ENCODE data around the gene RFFL. TPM values are rescaled to one million over a fixed set of nuclear protein-coding genes. Genes with fewer than 3 reads are reported as not detected.
"Not testable (repeated sequence)": the region's sequence is repeated elsewhere in the genome, so short reads cannot be mapped to it uniquely, and the experiment has no call there.

The RFFL gene
- total RNA-seq, 1 donor from 2014 or later = 9.5 TPM

DNA sequence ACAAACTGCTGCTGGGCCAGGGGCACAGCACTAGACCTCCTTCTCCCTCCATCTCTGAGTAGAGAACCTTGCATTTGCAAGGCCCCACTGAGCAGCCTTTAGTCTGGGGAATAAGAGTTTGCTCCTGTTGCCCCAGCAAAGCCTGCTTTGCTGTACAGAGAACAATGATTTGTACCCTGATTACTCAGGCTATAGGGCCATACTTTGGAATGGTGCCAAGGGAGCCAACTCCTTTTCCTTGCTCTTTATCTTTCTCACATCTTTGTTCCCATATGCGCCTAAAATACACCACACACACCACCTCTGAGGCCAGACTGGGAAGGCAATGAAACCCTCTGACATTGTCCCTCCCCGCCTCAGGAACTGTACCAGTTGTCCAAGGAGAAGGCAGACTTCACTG, 62.0 kb downstream of the RFFL start:
- DNase-seq (ENCODE audit: low read depth) (no peak), FAIRE-seq (no peak)
- peaks cover 18% of the 10 kb centered on the region for H3K36me3 Mint-ChIP-seq (ENCODE audit: low read depth, unreplicated experiment)
- TF ChIP-seq CTCF (IDR thresholded peaks at IDR 0.05; ENCODE audit: insufficient read depth, low read depth, low read length) (no peak), EZH2 (IDR thresholded peaks at IDR 0.05; ENCODE audit: insufficient read depth, low read length) (no peak)
- no peaks in the 10 kb centered on the region for H3K27me3 Mint-ChIP-seq (ENCODE audit: low read depth, unreplicated experiment)
- Histone ChIP-seq H3K9me3 (ENCODE audit: insufficient read depth, low read depth, low read length) (no peaks in the 10 kb centered on the region), H3K79me2 (ENCODE audit: insufficient read depth, low read length) (no peaks in the 10 kb centered on the region), H3K36me3 (ENCODE audit: insufficient read depth, low read length) (peaks cover 21% of the 10 kb centered on the region), H3K4me2 (ENCODE audit: low read length) (no peak overlapping the region), H3K9ac (ENCODE audit: low read length) (no peak overlapping the region), H3K27ac (ENCODE audit: low read depth, low read length) (no peak overlapping the region), H3K4me1 (ENCODE audit: insufficient read depth, low read length) (peaks cover 11% of the 10 kb centered on the region), H2AFZ (ENCODE audit: low read depth, low read length) (no peak overlapping the region), H3K4me3 (ENCODE audit: insufficient read depth, low read depth, low read length) (no peak overlapping the region), H4K20me1 (ENCODE audit: insufficient read depth, low read length) (no peaks in the 10 kb centered on the region), H3K27me3 (ENCODE audit: insufficient read depth, low read length) (no peaks in the 10 kb centered on the region)
- H3K4me1 Mint-ChIP-seq (ENCODE audit: low read depth, unreplicated experiment) = peaks cover 7% of the 10 kb centered on the region
- H3K4me3 Mint-ChIP-seq (ENCODE audit: unreplicated experiment) = no peak overlapping the region
- peak overlapping the region; percentile 2 for H3K27ac Mint-ChIP-seq (ENCODE audit: unreplicated experiment)
- no peaks in the 10 kb centered on the region for H3K9me3 Mint-ChIP-seq (ENCODE audit: unreplicated experiment)

DNA sequence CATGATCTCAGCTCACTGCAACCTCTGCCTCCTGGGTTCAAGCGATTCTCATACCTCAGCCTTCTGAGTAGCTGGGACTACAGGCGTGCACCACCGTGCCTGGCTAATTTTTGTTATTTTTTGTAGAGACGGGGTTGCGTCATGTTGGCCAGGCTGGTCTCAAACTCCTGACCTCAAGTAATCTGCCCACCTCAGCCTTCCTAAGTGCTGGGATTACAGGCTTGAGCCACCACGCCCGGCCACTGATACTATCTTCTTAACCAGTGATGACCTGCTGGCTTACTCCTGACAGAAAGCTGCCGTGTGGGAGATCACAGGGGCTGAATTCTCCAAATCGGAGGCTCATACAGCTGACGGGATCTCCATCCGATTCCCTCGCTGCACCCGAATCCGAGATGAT, 62.5 kb downstream of the RFFL start:
- FAIRE-seq = not testable (repeated sequence)
- peaks cover 18% of the 10 kb centered on the region for H3K36me3 Mint-ChIP-seq (ENCODE audit: low read depth, unreplicated experiment)

DNA sequence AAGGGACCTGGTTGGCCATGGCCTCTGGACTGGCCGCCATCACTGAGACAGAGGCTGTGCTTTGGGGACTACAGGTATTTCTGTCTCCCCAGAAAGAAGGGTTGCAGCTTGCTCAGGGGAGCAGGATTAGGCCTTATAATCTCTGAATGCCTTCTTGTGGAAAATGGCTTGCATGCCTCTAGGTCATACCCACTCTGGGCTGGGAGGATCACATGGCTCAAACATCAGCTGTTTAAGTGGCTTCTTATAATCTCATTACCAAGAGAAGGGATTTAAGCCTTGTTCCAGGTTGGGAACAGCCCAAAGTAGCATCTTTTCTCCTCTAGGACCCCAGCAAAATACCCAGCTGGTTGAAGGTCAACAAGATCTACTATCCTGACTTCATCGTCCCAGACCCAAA, 64.1 kb downstream of the RFFL start:
- Mint-ChIP-seq H3K36me3 (ENCODE audit: low read depth, unreplicated experiment) (peaks cover 15% of the 10 kb centered on the region), H3K4me3 (ENCODE audit: unreplicated experiment) (no peak overlapping the region), H3K27me3 (ENCODE audit: low read depth, unreplicated experiment) (no peaks in the 10 kb centered on the region), H3K4me1 (ENCODE audit: low read depth, unreplicated experiment) (peaks cover 7% of the 10 kb centered on the region), H3K27ac (ENCODE audit: unreplicated experiment) (no peak overlapping the region), H3K9me3 (ENCODE audit: unreplicated experiment) (no peaks in the 10 kb centered on the region)
- Histone ChIP-seq H3K4me3 (ENCODE audit: insufficient read depth, low read depth, low read length) (no peak overlapping the region), H3K79me2 (ENCODE audit: insufficient read depth, low read length) (no peaks in the 10 kb centered on the region), H3K9me3 (ENCODE audit: insufficient read depth, low read depth, low read length) (no peaks in the 10 kb centered on the region), H3K4me1 (ENCODE audit: insufficient read depth, low read length) (peaks cover 11% of the 10 kb centered on the region), H2AFZ (ENCODE audit: low read depth, low read length) (no peak overlapping the region), H3K27ac (ENCODE audit: low read depth, low read length) (no peak overlapping the region), H3K27me3 (ENCODE audit: insufficient read depth, low read length) (no peaks in the 10 kb centered on the region), H3K9ac (ENCODE audit: low read length) (no peak overlapping the region), H3K36me3 (ENCODE audit: insufficient read depth, low read length) (peaks cover 16% of the 10 kb centered on the region), H3K4me2 (ENCODE audit: low read length) (no peak overlapping the region), H4K20me1 (ENCODE audit: insufficient read depth, low read length) (no peaks in the 10 kb centered on the region)
- TF ChIP-seq CTCF (IDR thresholded peaks at IDR 0.05; ENCODE audit: insufficient read depth, low read depth, low read length) (no peak), EZH2 (IDR thresholded peaks at IDR 0.05; ENCODE audit: insufficient read depth, low read length) (no peak)
- DNase-seq (ENCODE audit: low read depth) = no peak
- FAIRE-seq = no peak

More for the DNA sequence above, 62.5 kb downstream of the RFFL start:
- not testable (repeated sequence) for H3K9ac ChIP-seq (ENCODE audit: low read length); H3K4me2 ChIP-seq (ENCODE audit: low read length); H3K4me1 Mint-ChIP-seq (ENCODE audit: low read depth, unreplicated experiment); H2AFZ ChIP-seq (ENCODE audit: low read depth, low read length); H3K79me2 ChIP-seq (ENCODE audit: insufficient read depth, low read length); H3K27me3 Mint-ChIP-seq (ENCODE audit: low read depth, unreplicated experiment); H3K4me3 ChIP-seq (ENCODE audit: insufficient read depth, low read depth, low read length); H3K9me3 ChIP-seq (ENCODE audit: insufficient read depth, low read depth, low read length); DNase-seq (ENCODE audit: low read depth); H3K27me3 ChIP-seq (ENCODE audit: insufficient read depth, low read length); H4K20me1 ChIP-seq (ENCODE audit: insufficient read depth, low read length); H3K27ac ChIP-seq (ENCODE audit: low read depth, low read length); H3K27ac Mint-ChIP-seq (ENCODE audit: unreplicated experiment); H3K9me3 Mint-ChIP-seq (ENCODE audit: unreplicated experiment); H3K4me3 Mint-ChIP-seq (ENCODE audit: unreplicated experiment)
- peaks cover 11% of the 10 kb centered on the region for H3K4me1 ChIP-seq (ENCODE audit: insufficient read depth, low read length)
- H3K36me3 ChIP-seq (ENCODE audit: insufficient read depth, low read length) = peaks cover 21% of the 10 kb centered on the region

Data from astrocyte (in vitro differentiated cells and primary cell).